GM20000 (cell line): ENCODE data around the gene NTN5.

Experiments
- DNase-seq: peaks from one replicate; pipeline ENCODE4 v3.0.0; 2012; ENCODE audit warnings: low spot score
- CTCF ChIP-seq: IDR thresholded peaks from 2 replicates; pipeline ENCODE4 v1.5.1; 2012; ENCODE audit warnings: mild to moderate bottlenecking, control low read depth; ENCODE audit errors: extremely low read depth, missing control alignments

NTN5 gene

GRCh38 chr19:48613024-48613851 is 59.6 kb downstream of the NTN5 start:
- TF ChIP-seq CTCF: no peak
- no peak for DNase-seq

- no peak for TF ChIP-seq CTCF
- no peak for DNase-seq
Observed at GRCh38 chr19:48611872-48612271, 60.9 kb downstream of the NTN5 start.
